ENCODE measurements around the gene LIMK1.
"Not testable (repeated sequence)": the region's sequence is repeated elsewhere in the genome, so short reads cannot be mapped to it uniquely, and the experiment has no call there.

LIMK1 gene

GRCh38 chr7:74129887-74130286, 46.3 kb downstream of the LIMK1 start:
- DNase-seq: no peak

- DNase-seq: no peak
These were observed 46.9 kb downstream of the LIMK1 start for GRCh38 chr7:74130518-74130917.

- DNase-seq: no peak
These were observed 50.6 kb downstream of the LIMK1 start for GRCh38 chr7:74134117-74134620.

- DNase-seq: no peak
These were observed 54.8 kb downstream of the LIMK1 start for GRCh38 chr7:74138334-74138867.

GRCh38 chr7:74138945-74139843, 55.6 kb downstream of the LIMK1 start:
- no peak for DNase-seq

- DNase-seq: no peak
These were observed 58.1 kb downstream of the LIMK1 start for GRCh38 chr7:74141705-74142104.

- no peak for DNase-seq
These were observed 59.8 kb downstream of the LIMK1 start for GRCh38 chr7:74143383-74143782.

GRCh38 chr7:74148491-74148890, 64.9 kb downstream of the LIMK1 start:
- DNase-seq: no peak

GRCh38 chr7:74149071-74149470, 65.5 kb downstream of the LIMK1 start:
- DNase-seq: no peak

GRCh38 chr7:74149603-74150002, 66.0 kb downstream of the LIMK1 start:
- no peak for DNase-seq

GRCh38 chr7:74153736-74154135, 70.1 kb downstream of the LIMK1 start:
- DNase-seq: no peak

GRCh38 chr7:74155810-74156395, 72.3 kb downstream of the LIMK1 start:
- DNase-seq: no peak

GRCh38 chr7:74157605-74158004, 74.0 kb downstream of the LIMK1 start:
- DNase-seq: no peak

- DNase-seq: no peak
These were observed 81.4 kb downstream of the LIMK1 start for GRCh38 chr7:74164985-74165456.

GRCh38 chr7:74165867-74166593, 82.4 kb downstream of the LIMK1 start:
- no peak for DNase-seq

- not testable (repeated sequence) for DNase-seq
These were observed 83.7 kb downstream of the LIMK1 start for GRCh38 chr7:74167324-74167723.
